Activated naive CD4-positive, alpha-beta T cell treated with anti-CD3 and anti-CD28 coated beads, Interleukin-2, amount 10 ng/mL, durations not matched to agents 7 days and 5 days (primary cell): ENCODE measurements around the gene NT5M.

Experiments
- CTCF ChIA-PET: fragments of 350-600 bp; sonication (Branson Sonifier 250); formaldehyde crosslinking; loops from one replicate; lab custom pipeline; 2021; ENCODE audit warnings: antibody characterized with exemption; lab: Charles Lee
- DNase-seq: peaks from one replicate; pipeline ENCODE4 v3.0.0-alpha.2; 2020
- H3K27ac Mint-ChIP-seq: one replicate; pipeline ENCODE4 v1.8.0; 2021; ENCODE audit warnings: mild to moderate bottlenecking, moderate library complexity, mixed read lengths
- H3K27me3 Mint-ChIP-seq: one replicate; pipeline ENCODE4 v1.8.0; 2021; ENCODE audit warnings: mild to moderate bottlenecking, mixed read lengths
- H3K36me3 Mint-ChIP-seq: one replicate; pipeline ENCODE4 v1.8.0; 2021; ENCODE audit warnings: mixed read lengths
- H3K4me1 Mint-ChIP-seq: one replicate; pipeline ENCODE4 v1.8.0; 2021; ENCODE audit warnings: mixed read lengths
- H3K4me3 Mint-ChIP-seq: one replicate; pipeline ENCODE4 v1.8.0; 2021; ENCODE audit warnings: mild to moderate bottlenecking, moderate library complexity, mixed read lengths
- H3K9me3 Mint-ChIP-seq: one replicate; pipeline ENCODE4 v1.8.0; 2021; ENCODE audit warnings: mixed read lengths

NT5M gene

GRCh38 chr17:17359271-17359670, 56.1 kb downstream of the NT5M start:
- H3K4me3 Mint-ChIP-seq: no peak overlapping the region
- H3K27ac Mint-ChIP-seq: no peak overlapping the region
- CTCF ChIA-PET: interaction anchor here (1.0 to 1.1 kb wide), 2 partner anchors 138 to 283 kb away, joined by 3 to 5 read pairs; no protein-coding TSS in a partner anchor
- H3K27me3 Mint-ChIP-seq: peaks cover 48% of the 10 kb centered on the region
- H3K9me3 Mint-ChIP-seq: no peaks in the 10 kb centered on the region
- DNase-seq: no peak
- peaks cover 2% of the 10 kb centered on the region for H3K4me1 Mint-ChIP-seq
- H3K36me3 Mint-ChIP-seq: no peaks in the 10 kb centered on the region

- Mint-ChIP-seq H3K36me3 (no peaks in the 10 kb centered on the region), H3K4me1 (no peaks in the 10 kb centered on the region), H3K27ac (no peak overlapping the region), H3K27me3 (peaks cover 51% of the 10 kb centered on the region), H3K9me3 (no peaks in the 10 kb centered on the region), H3K4me3 (no peak overlapping the region)
- CTCF ChIA-PET: interaction anchor here (1.0 kb wide), 1 partner anchor 137 kb away, joined by 3 read pairs; no protein-coding TSS in a partner anchor
- DNase-seq: no peak
These were observed 57.0 kb downstream of the NT5M start for GRCh38 chr17:17360087-17360730.

DNA sequence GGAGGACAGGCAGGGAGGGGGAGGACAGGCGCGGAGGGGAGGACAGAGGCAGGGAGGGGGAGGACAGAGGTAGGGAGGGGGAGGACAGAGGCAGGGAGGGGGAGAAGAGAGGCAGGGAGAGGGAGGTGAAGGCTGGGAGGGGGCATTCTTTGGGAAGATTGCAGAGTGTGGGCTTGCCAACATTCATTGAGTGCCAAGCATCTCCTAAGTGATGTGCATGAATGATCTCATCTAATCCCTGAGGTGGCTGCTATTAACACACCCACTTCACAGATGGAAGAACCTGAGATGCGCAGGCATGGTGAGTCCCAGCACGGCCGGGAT, 58.3 kb downstream of the NT5M start:
- Mint-ChIP-seq H3K9me3 (no peaks in the 10 kb centered on the region), H3K4me1 (no peaks in the 10 kb centered on the region), H3K36me3 (no peaks in the 10 kb centered on the region), H3K27me3 (peaks cover 62% of the 10 kb centered on the region), H3K4me3 (no peak overlapping the region), H3K27ac (no peak overlapping the region)
- CTCF ChIA-PET: no interaction called here
- DNase-seq: no peak

- no peak overlapping the region for H3K4me3 Mint-ChIP-seq
- no peaks in the 10 kb centered on the region for H3K9me3 Mint-ChIP-seq
- H3K27ac Mint-ChIP-seq: no peak overlapping the region
- H3K27me3 Mint-ChIP-seq: peaks cover 67% of the 10 kb centered on the region
- no peaks in the 10 kb centered on the region for H3K36me3 Mint-ChIP-seq
- CTCF ChIA-PET: no interaction called here
- DNase-seq: no peak
- no peaks in the 10 kb centered on the region for H3K4me1 Mint-ChIP-seq
These were observed 58.8 kb downstream of the NT5M start for GRCh38 chr17:17361867-17362539.

DNA sequence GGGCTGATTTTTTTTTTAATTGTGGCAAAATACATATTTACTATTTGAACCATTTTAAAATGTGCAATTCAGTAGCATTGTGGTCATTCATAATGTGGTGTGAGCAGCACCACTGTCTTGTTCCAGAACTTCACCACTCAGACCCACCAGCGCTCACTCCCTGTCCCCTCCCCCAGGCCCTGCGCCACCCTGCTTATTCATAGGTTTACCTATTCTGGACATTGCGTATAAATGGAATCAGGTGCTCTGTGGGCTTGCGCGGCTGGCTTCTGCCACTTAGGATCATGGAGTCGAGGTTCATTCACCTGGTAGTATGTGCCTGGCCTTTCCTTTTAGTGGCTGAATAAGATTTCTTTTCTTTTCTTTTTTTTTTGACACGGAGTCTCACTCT, 59.4 kb downstream of the NT5M start:
- Mint-ChIP-seq H3K4me3 (no peak overlapping the region), H3K27me3 (peaks cover 72% of the 10 kb centered on the region), H3K4me1 (no peaks in the 10 kb centered on the region), H3K9me3 (no peaks in the 10 kb centered on the region), H3K36me3 (no peaks in the 10 kb centered on the region), H3K27ac (no peak overlapping the region)
- no peak for DNase-seq
- CTCF ChIA-PET: no interaction called here

DNA sequence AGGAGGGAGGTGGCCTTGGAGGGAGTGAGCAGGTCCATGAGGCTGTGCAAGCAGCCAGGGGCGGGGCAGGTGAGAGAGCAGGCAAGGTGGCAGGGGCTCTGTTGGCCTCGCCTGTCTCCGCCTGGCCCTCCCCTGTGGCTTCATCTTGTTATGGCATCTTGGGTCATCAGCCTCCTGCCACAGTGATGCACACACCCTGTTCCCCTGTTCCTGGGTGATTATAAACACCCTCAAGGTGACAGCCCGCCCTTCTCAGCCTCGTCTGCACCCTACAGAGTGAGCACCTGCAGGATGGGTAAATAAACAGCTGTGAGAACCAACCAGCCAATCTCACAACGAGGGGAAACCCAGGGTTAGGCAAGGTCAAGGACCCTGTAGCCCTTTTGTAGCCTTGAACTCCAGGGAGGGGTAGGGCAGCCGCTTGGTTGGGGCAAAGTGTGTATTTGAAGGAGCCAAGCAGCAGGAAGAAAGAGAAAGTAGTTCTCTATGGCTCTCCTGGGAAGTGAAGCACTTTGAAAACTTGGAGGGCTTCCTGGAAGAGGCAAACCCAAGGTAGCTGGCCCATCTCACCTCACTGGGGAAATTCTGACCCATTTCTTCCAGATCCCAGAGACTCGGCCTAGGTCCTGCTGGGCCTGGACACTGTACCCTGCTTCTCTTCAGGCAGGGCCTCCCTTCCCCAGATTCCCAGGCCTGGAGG, 60.6 kb downstream of the NT5M start:
- H3K27ac Mint-ChIP-seq: no peak overlapping the region
- H3K4me3 Mint-ChIP-seq: no peak overlapping the region
- CTCF ChIA-PET: interaction anchor here (1.3 kb wide), 1 partner anchor 9 kb away, joined by 6 read pairs; no protein-coding TSS in a partner anchor
- no peaks in the 10 kb centered on the region for H3K9me3 Mint-ChIP-seq
- no peak for DNase-seq
- H3K4me1 Mint-ChIP-seq: no peaks in the 10 kb centered on the region
- peaks cover 65% of the 10 kb centered on the region for H3K27me3 Mint-ChIP-seq
- no peaks in the 10 kb centered on the region for H3K36me3 Mint-ChIP-seq

GRCh38 chr17:17364338-17364667, 61.1 kb downstream of the NT5M start:
- H3K4me1 Mint-ChIP-seq: no peaks in the 10 kb centered on the region
- no peak for DNase-seq
- H3K27ac Mint-ChIP-seq: no peak overlapping the region
- peaks cover 60% of the 10 kb centered on the region for H3K27me3 Mint-ChIP-seq
- no peak overlapping the region for H3K4me3 Mint-ChIP-seq
- no peaks in the 10 kb centered on the region for H3K36me3 Mint-ChIP-seq
- CTCF ChIA-PET: interaction anchor here (0.9 to 1.5 kb wide), 3 partner anchors 10 to 278 kb away, joined by 3 to 6 read pairs (median 4); no protein-coding TSS in a partner anchor
- no peaks in the 10 kb centered on the region for H3K9me3 Mint-ChIP-seq

- Mint-ChIP-seq H3K27ac (no peak overlapping the region), H3K9me3 (no peaks in the 10 kb centered on the region), H3K36me3 (no peaks in the 10 kb centered on the region), H3K4me1 (no peaks in the 10 kb centered on the region), H3K4me3 (no peak overlapping the region), H3K27me3 (peaks cover 61% of the 10 kb centered on the region)
- no peak for DNase-seq
- CTCF ChIA-PET: interaction anchor here (1.5 kb wide), 2 partner anchors 26 to 276 kb away, joined by 3 to 4 read pairs; no protein-coding TSS in a partner anchor
These were observed 62.4 kb downstream of the NT5M start for GRCh38 chr17:17365476-17366110.

DNA sequence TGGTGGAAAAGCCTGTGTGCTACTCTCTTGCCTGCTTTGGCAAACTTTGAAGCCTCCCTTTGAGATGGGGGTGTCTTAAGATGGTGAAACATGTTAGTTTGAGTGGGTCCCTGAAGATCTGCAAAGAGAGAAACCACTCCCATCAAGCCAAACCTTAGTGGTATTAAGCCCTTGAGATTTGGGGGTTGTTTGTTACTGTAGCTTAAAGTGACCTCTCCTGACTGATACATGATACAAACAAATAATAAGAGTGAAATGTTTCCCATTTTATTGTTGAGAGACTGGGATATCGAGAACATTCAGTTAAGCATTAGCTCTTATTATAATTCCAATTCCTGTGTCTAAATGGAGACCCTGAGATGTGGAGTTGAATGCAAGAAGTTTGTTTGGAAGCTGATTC, 63.1 kb downstream of the NT5M start:
- H3K27me3 Mint-ChIP-seq: peaks cover 65% of the 10 kb centered on the region

DNA sequence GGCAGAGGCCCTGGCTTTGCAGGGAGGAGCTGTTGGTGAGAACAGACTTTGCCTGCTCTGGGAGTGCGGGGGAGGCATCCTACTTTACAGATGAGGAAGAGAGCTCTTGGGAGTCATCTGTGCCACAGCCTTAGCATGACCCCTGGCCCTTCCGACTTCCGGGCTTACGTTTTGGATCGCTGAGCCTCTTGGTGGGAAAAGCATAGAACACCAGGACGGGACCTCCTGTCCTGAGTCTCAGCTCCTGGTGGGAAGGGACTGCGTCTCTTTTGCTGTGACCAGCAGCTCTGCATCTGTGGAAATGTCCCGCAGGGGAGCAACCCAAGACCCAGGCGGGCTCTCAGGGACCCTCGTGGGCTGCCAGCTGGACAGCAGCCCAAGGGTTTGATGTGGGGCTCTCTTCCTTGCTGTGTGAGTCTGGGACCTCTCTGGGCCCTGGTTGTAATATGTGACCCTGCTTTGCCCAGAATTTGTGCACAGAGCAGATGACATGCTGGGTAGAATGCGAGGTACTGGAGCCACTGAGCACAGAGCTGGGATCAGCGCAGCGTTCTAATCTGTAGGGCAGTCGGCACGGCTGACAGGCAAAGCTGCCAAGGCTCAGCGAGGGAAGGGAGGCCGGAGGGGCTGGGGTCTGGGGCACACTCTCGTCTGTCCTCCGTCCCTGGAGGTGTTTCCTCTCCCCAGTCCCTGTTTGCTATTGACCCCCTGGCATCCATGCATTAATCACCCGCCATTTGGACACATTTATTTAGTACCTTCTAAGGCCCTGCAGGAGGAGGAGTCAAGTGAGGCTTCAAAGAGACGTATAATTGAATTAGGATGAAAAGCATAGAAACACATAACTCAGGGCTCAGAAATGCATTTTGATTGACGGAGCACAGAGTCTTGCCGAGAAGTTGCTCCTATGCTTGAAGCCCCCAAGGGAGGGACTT, 64.0 kb downstream of the NT5M start:
- Mint-ChIP-seq H3K4me1 (no peaks in the 10 kb centered on the region), H3K9me3 (no peaks in the 10 kb centered on the region), H3K36me3 (no peaks in the 10 kb centered on the region), H3K27ac (no peak overlapping the region), H3K27me3 (peaks cover 61% of the 10 kb centered on the region), H3K4me3 (no peak overlapping the region)
- CTCF ChIA-PET: interaction anchor here (0.8 to 1.5 kb wide), 2 partner anchors 13 to 24 kb away, joined by 3 read pairs; no protein-coding TSS in a partner anchor
- no peak for DNase-seq

More for the DNA sequence above, 63.1 kb downstream of the NT5M start:
- CTCF ChIA-PET: interaction anchor here (0.8 to 1.5 kb wide), 2 partner anchors 12 to 25 kb away, joined by 3 read pairs; no protein-coding TSS in a partner anchor
- no peaks in the 10 kb centered on the region for H3K36me3 Mint-ChIP-seq
- H3K27ac Mint-ChIP-seq: no peak overlapping the region
- H3K4me3 Mint-ChIP-seq: no peak overlapping the region
- no peaks in the 10 kb centered on the region for H3K4me1 Mint-ChIP-seq
- DNase-seq: no peak
- H3K9me3 Mint-ChIP-seq: no peaks in the 10 kb centered on the region

DNA sequence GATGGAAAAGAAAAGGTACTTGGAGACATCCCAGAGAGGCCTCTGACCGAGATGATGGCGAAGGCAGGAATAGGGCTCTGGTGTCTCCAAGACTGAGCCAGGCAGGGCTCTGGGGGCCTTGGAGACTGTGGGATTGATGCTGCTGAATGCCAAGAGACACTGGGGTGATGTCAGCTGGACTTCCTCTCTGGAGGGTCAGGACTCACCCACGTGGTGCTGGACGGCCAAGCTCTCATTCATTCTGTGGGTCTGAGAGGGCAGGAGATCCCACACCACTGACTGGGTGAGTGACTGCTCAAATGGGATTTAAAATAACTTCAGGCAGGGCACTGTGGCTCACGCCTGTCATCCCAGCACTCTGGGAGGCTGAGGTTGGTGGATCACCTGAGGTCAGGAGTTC, 64.8 kb downstream of the NT5M start:
- no peak overlapping the region for H3K4me3 Mint-ChIP-seq
- H3K27me3 Mint-ChIP-seq: peaks cover 61% of the 10 kb centered on the region
- no peaks in the 10 kb centered on the region for H3K4me1 Mint-ChIP-seq
- CTCF ChIA-PET: interaction anchor here (0.6 kb wide), 1 partner anchor 174 kb away, joined by 3 read pairs; no protein-coding TSS in a partner anchor
- no peak overlapping the region for H3K27ac Mint-ChIP-seq
- no peak for DNase-seq
- no peaks in the 10 kb centered on the region for H3K9me3 Mint-ChIP-seq
- H3K36me3 Mint-ChIP-seq: no peaks in the 10 kb centered on the region

- no peak overlapping the region for H3K4me3 Mint-ChIP-seq
- peaks cover 39% of the 10 kb centered on the region for H3K27me3 Mint-ChIP-seq
- no peak overlapping the region for H3K27ac Mint-ChIP-seq
- H3K9me3 Mint-ChIP-seq: no peaks in the 10 kb centered on the region
- CTCF ChIA-PET: interaction anchor here (0.8 kb wide), 1 partner anchor 243 kb away, joined by 3 read pairs; no protein-coding TSS in a partner anchor
- no peaks in the 10 kb centered on the region for H3K36me3 Mint-ChIP-seq
- H3K4me1 Mint-ChIP-seq: no peaks in the 10 kb centered on the region
- no peak for DNase-seq
These were observed 67.5 kb downstream of the NT5M start for GRCh38 chr17:17370711-17371110.

GRCh38 chr17:17372856-17373520, 69.8 kb downstream of the NT5M start:
- DNase-seq: no peak
- peaks cover 22% of the 10 kb centered on the region for H3K27me3 Mint-ChIP-seq
- no peaks in the 10 kb centered on the region for H3K36me3 Mint-ChIP-seq
- H3K4me1 Mint-ChIP-seq: no peaks in the 10 kb centered on the region
- CTCF ChIA-PET: no interaction called here
- H3K27ac Mint-ChIP-seq: no peak overlapping the region
- no peaks in the 10 kb centered on the region for H3K9me3 Mint-ChIP-seq
- no peak overlapping the region for H3K4me3 Mint-ChIP-seq
